HepG2 (cell line): ENCODE measurements around the gene SOCS1. TPM values are rescaled to one million over a fixed set of nuclear protein-coding genes. Genes with fewer than 3 reads are reported as not detected.

Source experiments
- ASH2L ChIP-seq: fragments of 300-600, 200-600 bp; sonication (generic); IDR thresholded peaks from 2 replicates; pipeline ENCODE4 v1.7.0; 2017; ENCODE audit warnings: low read depth, mild to moderate bottlenecking, moderate library complexity, mixed read lengths, low read length; ENCODE audit not compliant: insufficient read length
- ATF5 ChIP-seq: sonication (generic); formaldehyde crosslinking; IDR thresholded peaks from 2 replicates; pipeline ENCODE4 v1.4.0; 2020; ENCODE audit warnings: mild to moderate bottlenecking, low read depth, missing genetic modification reagents
- DPF2 ChIP-seq: sonication (generic); formaldehyde crosslinking; IDR thresholded peaks from 2 replicates; pipeline ENCODE4 v1.4.0; 2020; ENCODE audit warnings: mild to moderate bottlenecking, low read depth, missing genetic modification reagents, borderline replicate concordance
- GMEB1 ChIP-seq: sonication (generic); formaldehyde crosslinking; IDR thresholded peaks from 2 replicates; pipeline ENCODE4 v1.5.1; 2020; ENCODE audit warnings: missing genetic modification reagents, mild to moderate bottlenecking, borderline replicate concordance
- HDAC2 ChIP-seq: sonication (generic); formaldehyde crosslinking; IDR thresholded peaks from 2 replicates; pipeline ENCODE4 v1.4.0; 2020; ENCODE audit warnings: missing genetic modification reagents
- MED1 ChIP-seq: sonication (generic); formaldehyde crosslinking; IDR thresholded peaks from 2 replicates; pipeline ENCODE4 v1.4.0; 2020; ENCODE audit warnings: missing genetic modification reagents
- POGZ ChIP-seq: sonication (generic); formaldehyde crosslinking; IDR thresholded peaks from 2 replicates; pipeline ENCODE4 v1.4.0; 2020; ENCODE audit warnings: mild to moderate bottlenecking, missing genetic modification reagents
- SP140L ChIP-seq: sonication (generic); formaldehyde crosslinking; IDR thresholded peaks from 2 replicates; pipeline ENCODE4 v1.4.0; 2020; ENCODE audit warnings: missing genetic modification reagents, borderline replicate concordance
- TEAD3 ChIP-seq: optimal IDR thresholded peaks from 2 replicates; pipeline ENCODE3; 2016; ENCODE audit warnings: borderline replicate concordance
- ZMYM3 ChIP-seq: sonication (generic); formaldehyde crosslinking; IDR thresholded peaks from 2 replicates; pipeline ENCODE4 v1.5.1; 2020; ENCODE audit warnings: mild to moderate bottlenecking, missing genetic modification reagents
- polyA plus RNA-seq, 8 experiments: library from polyadenylated mRNA; depleted of rRNA in 3 of 8; stranded (reverse) in 7 of 8; unstranded in 1 of 8; fragments of >200 nt; fragmentation: Illumina TruSeq in 4 of 8; extraction: Trizol in 4 of 8; gene quantifications; 2 replicates each; pipeline versions ENCODE4 v1.2.1 to v1.2.3, GENCODE V29; 2011 to 2016; ENCODE audit warnings: low read depth in 4 of 8, missing spikeins in 1 of 8, mixed read lengths in 1 of 8; ENCODE audit not compliant: insufficient read depth in 1 of 8
- total RNA-seq, 5 experiments: library from RNA; depleted of rRNA; stranded (reverse); fragments of >200 nt; fragmentation: Illumina TruSeq; extraction: Trizol; gene quantifications; 2 replicates each; pipeline ENCODE4 v1.2.3, GENCODE V29; 2016; ENCODE audit warnings: low read depth in 1 of 5
- TF ChIP-seq, protein P1 (sequence below): sonication (generic); formaldehyde crosslinking; IDR thresholded peaks from 2 replicates; pipeline ENCODE4 v1.5.1; 2020; ENCODE audit warnings: mild to moderate bottlenecking, missing genetic modification reagents

Gene SOCS1
- total and polyA plus RNA-seq, 2 of the 13 experiments (the other 11 are each of a cell fraction or from before 2014, with no cell fraction given) = 5.3 to 6.3 TPM

DNA sequence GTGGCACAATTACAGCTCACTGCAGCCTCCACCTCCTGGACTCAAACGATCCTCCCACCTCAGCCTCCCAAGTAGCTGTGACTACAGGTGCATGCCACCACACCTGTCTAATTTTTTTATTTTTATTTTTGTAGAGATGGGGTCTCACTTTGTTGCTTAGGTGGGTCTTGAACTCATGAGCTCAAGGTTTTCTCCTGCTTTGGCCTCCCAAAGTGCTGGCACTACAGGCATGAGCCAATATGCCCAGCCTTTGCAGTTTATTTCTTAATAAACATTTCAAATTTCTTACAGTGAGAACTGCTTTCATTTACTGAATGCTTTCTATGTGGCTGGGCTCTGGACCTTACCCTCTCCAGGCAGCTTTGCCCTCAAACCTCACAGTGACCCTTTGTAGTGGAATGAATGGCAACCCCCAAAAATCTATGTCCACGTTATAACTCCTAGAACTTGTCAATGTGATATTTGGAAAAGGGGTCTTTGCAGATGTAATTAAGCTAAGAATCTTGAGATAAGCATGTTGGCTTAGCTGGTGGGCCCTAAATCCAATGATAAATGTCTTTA, 14.7 kb upstream of the SOCS1 start (continued):
- TF ChIP-seq GMEB1 (CRISPR knock-in tag) (0 out of 2 replicates have a peak, but pooled peaks have one; percentile 11), SP140L (CRISPR knock-in tag) (0 out of 2 replicates have a peak, but pooled peaks have one; percentile 54), ATF5 (CRISPR knock-in tag) (no peak), ZMYM3 (CRISPR knock-in tag) (peak; percentile 91), POGZ (0 out of 2 replicates have a peak, but pooled peaks have one; percentile 6), HDAC2 (CRISPR knock-in tag) (peak; percentile 22; the same call in 1 of the 2 replicates), TEAD3 (peak; percentile 53), MED1 (CRISPR knock-in tag) (peak; percentile 24; the same call in 1 of the 2 replicates), ASH2L (peak; percentile 22), DPF2 (CRISPR knock-in tag) (peak; percentile 37; the same call in 1 of the 2 replicates)
- TF ChIP-seq, protein P1, sequence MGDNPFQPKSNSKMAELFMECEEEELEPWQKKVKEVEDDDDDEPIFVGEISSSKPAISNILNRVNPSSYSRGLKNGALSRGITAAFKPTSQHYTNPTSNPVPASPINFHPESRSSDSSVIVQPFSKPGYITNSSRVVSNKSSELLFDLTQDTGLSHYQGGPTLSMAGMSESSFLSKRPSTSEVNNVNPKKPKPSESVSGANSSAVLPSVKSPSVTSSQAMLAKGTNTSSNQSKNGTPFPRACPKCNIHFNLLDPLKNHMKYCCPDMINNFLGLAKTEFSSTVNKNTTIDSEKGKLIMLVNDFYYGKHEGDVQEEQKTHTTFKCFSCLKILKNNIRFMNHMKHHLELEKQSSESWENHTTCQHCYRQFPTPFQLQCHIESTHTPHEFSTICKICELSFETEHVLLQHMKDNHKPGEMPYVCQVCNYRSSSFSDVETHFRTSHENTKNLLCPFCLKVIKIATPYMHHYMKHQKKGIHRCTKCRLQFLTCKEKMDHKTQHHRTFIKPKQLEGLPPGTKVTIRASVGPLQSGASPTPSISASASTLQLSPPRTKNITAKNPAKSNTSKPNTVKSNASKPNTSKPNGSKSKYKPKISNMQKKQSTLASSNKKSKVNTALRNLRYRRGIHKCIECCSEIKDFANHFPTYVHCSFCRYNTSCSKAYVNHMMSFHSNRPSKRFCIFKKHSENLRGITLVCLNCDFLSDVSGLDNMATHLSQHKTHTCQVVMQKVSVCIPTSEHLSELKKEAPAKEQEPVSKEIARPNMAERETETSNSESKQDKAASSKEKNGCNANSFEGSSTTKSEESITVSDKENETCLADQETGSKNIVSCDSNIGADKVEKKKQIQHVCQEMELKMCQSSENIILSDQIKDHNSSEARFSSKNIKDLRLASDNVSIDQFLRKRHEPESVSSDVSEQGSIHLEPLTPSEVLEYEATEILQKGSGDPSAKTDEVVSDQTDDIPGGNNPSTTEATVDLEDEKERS (CRISPR knock-in tag) = peak; percentile 47; the same call in 1 of the 2 replicates
